ENCODE results near the gene FRMD8. TPM values are rescaled to one million over a fixed set of nuclear protein-coding genes. Genes with fewer than 3 reads are reported as not detected.

FRMD8 gene
- total and polyA plus RNA-seq, 9 of the 15 experiments (the other 6 are each of a cell fraction or from before 2014, with no cell fraction given), result 4.5 to 54.5 (median 15.8) TPM

DNA sequence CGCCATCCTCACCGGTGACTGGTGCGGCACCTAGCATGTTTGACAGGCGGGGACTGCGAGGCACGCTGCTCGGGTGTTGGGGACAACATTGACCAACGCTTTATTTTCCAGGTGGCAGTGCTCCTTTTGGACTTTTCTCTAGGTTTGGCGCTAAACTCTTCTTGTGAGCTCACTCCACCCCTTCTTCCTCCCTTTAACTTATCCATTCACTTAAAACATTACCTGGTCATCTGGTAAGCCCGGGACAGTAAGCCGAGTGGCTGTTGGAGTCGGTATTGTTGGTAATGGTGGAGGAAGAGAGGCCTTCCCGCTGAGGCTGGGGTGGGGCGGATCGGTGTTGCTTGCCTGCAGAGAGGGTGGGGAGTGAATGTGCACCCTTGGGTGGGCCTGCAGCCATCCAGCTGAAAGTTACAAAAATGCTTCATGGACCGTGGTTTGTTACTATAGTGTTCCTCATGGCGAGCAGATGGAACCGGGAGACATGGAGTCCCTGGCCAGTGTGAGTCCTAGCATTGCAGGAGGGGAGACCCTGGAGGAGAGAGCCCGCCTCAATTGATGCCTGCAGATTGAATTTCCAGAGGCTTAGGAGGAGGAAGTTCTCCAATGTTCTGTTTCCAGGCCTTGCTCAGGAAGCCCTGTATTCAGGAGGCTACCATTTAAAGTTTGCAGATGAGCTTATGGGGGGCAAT lies 37.2 kb downstream of the FRMD8 start (continued):
- TF ChIP-seq E2F6 (IDR thresholded peaks at IDR 0.05; ENCODE audit: borderline replicate concordance in 1 of 2, extremely low read depth in 1 of 2, insufficient read depth in 1 of 2, insufficient read length in 1 of 2, low read depth in 1 of 2, low read length in 1 of 2, poor library complexity in 1 of 2, severe bottlenecking in 1 of 2), result no peak
- peak; percentile 46; the same call in 1 of the 2 replicates for TF ChIP-seq PURB (CRISPR knock-in tag; IDR thresholded peaks at IDR 0.05; ENCODE audit: low read depth)
- no peak for TF ChIP-seq ZNF143 (CRISPR knock-in tag; IDR thresholded peaks at IDR 0.05)
- TF ChIP-seq ELF1 (tag; IDR thresholded peaks at IDR 0.05), result no peak
- TF ChIP-seq ZNF655 (CRISPR knock-in tag; IDR thresholded peaks at IDR 0.05), result no peak
- peak; percentile 76 for TF ChIP-seq ELF4 (CRISPR knock-in tag; IDR thresholded peaks at IDR 0.05)
- TF ChIP-seq, protein P1, sequence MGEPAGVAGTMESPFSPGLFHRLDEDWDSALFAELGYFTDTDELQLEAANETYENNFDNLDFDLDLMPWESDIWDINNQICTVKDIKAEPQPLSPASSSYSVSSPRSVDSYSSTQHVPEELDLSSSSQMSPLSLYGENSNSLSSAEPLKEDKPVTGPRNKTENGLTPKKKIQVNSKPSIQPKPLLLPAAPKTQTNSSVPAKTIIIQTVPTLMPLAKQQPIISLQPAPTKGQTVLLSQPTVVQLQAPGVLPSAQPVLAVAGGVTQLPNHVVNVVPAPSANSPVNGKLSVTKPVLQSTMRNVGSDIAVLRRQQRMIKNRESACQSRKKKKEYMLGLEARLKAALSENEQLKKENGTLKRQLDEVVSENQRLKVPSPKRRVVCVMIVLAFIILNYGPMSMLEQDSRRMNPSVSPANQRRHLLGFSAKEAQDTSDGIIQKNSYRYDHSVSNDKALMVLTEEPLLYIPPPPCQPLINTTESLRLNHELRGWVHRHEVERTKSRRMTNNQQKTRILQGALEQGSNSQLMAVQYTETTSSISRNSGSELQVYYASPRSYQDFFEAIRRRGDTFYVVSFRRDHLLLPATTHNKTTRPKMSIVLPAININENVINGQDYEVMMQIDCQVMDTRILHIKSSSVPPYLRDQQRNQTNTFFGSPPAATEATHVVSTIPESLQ (CRISPR knock-in tag; IDR thresholded peaks at IDR 0.05), result no peak
- no peak for TF ChIP-seq KLF10 (CRISPR knock-in tag; IDR thresholded peaks at IDR 0.05)
- TF ChIP-seq ZFP1 (CRISPR knock-in tag; IDR thresholded peaks at IDR 0.05), result no peak; the same call in 1 of the 2 replicates
- no peak for TF ChIP-seq MTA1 (IDR thresholded peaks at IDR 0.05; ENCODE audit: borderline replicate concordance)
- TF ChIP-seq, protein P2, sequence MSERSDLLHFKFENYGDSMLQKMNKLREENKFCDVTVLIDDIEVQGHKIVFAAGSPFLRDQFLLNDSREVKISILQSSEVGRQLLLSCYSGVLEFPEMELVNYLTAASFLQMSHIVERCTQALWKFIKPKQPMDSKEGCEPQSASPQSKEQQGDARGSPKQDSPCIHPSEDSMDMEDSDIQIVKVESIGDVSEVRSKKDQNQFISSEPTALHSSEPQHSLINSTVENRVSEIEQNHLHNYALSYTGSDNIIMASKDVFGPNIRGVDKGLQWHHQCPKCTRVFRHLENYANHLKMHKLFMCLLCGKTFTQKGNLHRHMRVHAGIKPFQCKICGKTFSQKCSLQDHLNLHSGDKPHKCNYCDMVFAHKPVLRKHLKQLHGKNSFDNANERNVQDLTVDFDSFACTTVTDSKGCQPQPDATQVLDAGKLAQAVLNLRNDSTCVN (CRISPR knock-in tag; IDR thresholded peaks at IDR 0.05), result no peak; the same call in 1 of the 2 replicates
- TF ChIP-seq E2F5 (CRISPR knock-in tag; IDR thresholded peaks at IDR 0.05), result peak; percentile 85
- TF ChIP-seq NFXL1 (CRISPR knock-in tag; IDR thresholded peaks at IDR 0.05), result no peak
- no peak; the same call in 1 of the 2 replicates for TF ChIP-seq HMG20A (CRISPR knock-in tag; conservative IDR thresholded peaks at IDR 0.05)
- TF ChIP-seq NCOA6 (IDR thresholded peaks at IDR 0.05), result no peak
- no peak for TF ChIP-seq CBX2 (IDR thresholded peaks at IDR 0.05; ENCODE audit: insufficient read depth, low read length, poor library complexity, severe bottlenecking)
- TF ChIP-seq SRSF3 (IDR thresholded peaks at IDR 0.05; ENCODE audit: insufficient read depth, low read length), result 0 out of 2 replicates have a peak, but pooled peaks have one; percentile 13
- peak; percentile 15; the same call in 1 of the 2 replicates for TF ChIP-seq XRCC5 (IDR thresholded peaks at IDR 0.05; ENCODE audit: low read depth, low read length)
- TF ChIP-seq NR2F6 (CRISPR knock-in tag; IDR thresholded peaks at IDR 0.05), result peak; percentile 62; the same call in 1 of the 2 replicates
- TF ChIP-seq, protein P3, sequence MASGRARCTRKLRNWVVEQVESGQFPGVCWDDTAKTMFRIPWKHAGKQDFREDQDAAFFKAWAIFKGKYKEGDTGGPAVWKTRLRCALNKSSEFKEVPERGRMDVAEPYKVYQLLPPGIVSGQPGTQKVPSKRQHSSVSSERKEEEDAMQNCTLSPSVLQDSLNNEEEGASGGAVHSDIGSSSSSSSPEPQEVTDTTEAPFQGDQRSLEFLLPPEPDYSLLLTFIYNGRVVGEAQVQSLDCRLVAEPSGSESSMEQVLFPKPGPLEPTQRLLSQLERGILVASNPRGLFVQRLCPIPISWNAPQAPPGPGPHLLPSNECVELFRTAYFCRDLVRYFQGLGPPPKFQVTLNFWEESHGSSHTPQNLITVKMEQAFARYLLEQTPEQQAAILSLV (tag; IDR thresholded peaks at IDR 0.05), result no peak

Data from K562 (cell line).